GM18951 (cell line): Measurements from ENCODE around the gene TMEM143.

Experiments
- POLR2A ChIP-seq: IDR thresholded peaks from 4 replicates; pipeline ENCODE4 v1.6.1; 2011; ENCODE audit warnings: mild to moderate bottlenecking; ENCODE audit not compliant: insufficient read length, insufficient read depth; ENCODE audit errors: extremely low read depth
- in situ Hi-C: fragments of 300-500 bp; cut with MboI; formaldehyde crosslinking; loops from one replicate; pipeline ENCODE4 v1.12.0; 2022; ENCODE audit warnings: low sequenced_read_pairs, mixed read lengths, inconsistent platforms; ENCODE audit not compliant: unreplicated experiment

The TMEM143 gene

GRCh38 chr19:48359123-48359522 lies 4.6 kb downstream of the TMEM143 start:
- no peak for TF ChIP-seq POLR2A
- in situ Hi-C loops: no loop called here

GRCh38 chr19:48355365-48355954 lies 8.3 kb downstream of the TMEM143 start:
- in situ Hi-C loops: no loop called here

GRCh38 chr19:48354332-48354992 lies 9.3 kb downstream of the TMEM143 start:
- no peak for TF ChIP-seq POLR2A
- in situ Hi-C loops: no loop called here

More at GRCh38 chr19:48355365-48355954, 8.3 kb downstream of the TMEM143 start:
- no peak for TF ChIP-seq POLR2A

- no peak for TF ChIP-seq POLR2A
- in situ Hi-C loops: no loop called here
Measured at GRCh38 chr19:48353677-48354076, 10.1 kb downstream of the TMEM143 start.

- TF ChIP-seq POLR2A: no peak
- in situ Hi-C loops: no loop called here
Measured at GRCh38 chr19:48351341-48351752, 12.4 kb downstream of the TMEM143 start.

- no peak for TF ChIP-seq POLR2A
- in situ Hi-C loops: no loop called here
Measured at GRCh38 chr19:48350856-48351255, 12.9 kb downstream of the TMEM143 start.

- in situ Hi-C loops: no loop called here
- TF ChIP-seq POLR2A: no peak
Measured at GRCh38 chr19:48348737-48349136, 15.0 kb downstream of the TMEM143 start.

DNA sequence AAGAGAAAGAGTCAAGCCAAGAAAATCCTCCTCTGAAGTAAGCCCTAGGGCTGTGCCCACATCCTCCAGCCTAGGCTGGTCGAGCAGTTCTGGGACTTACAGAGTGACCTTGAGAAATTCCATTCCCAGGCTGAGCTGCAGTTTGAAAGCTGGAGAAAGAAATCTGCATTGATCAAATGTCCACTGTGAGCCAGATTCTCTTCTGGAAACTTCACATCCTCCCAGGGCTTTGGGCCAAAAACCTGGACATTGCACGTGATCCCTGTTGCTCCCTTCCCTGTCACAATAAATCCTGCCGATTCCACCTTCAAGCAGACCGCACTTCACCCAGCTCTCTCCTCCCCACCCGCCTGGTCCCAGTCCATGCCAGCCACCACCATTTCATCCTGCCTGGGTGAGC lies 15.7 kb downstream of the TMEM143 start:
- in situ Hi-C loops: no loop called here
- TF ChIP-seq POLR2A: no peak

GRCh38 chr19:48346191-48346590 lies 17.5 kb downstream of the TMEM143 start:
- no peak for TF ChIP-seq POLR2A
- in situ Hi-C loops: no loop called here

DNA sequence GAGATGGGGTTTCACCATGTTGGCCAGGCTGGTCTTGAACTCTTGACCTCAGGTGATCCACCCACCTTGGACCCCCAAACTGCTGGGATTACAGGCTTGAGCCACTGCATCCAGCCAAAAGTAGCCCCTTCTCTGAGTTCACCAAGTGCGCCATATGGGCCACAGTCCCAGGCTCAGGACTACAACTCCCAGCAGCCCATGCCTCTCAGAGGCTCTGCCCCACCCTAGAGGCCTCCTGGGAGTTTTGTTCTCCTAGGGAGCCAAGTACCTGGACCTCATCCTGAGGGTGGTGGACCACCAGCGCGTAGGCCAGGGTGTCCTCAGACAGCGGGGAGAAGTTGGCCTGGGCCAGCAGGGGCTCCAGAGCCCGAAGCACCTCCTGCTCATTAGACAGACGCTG lies 18.8 kb downstream of the TMEM143 start:
- TF ChIP-seq POLR2A: no peak
- in situ Hi-C loops: no loop called here

GRCh38 chr19:48342841-48343540 lies 20.7 kb downstream of the TMEM143 start:
- no peak for TF ChIP-seq POLR2A

GRCh38 chr19:48342414-48342738 lies 21.4 kb downstream of the TMEM143 start:
- no peak for TF ChIP-seq POLR2A
- in situ Hi-C loops: no loop called here

More at GRCh38 chr19:48342841-48343540, 20.7 kb downstream of the TMEM143 start:
- in situ Hi-C loops: no loop called here

DNA sequence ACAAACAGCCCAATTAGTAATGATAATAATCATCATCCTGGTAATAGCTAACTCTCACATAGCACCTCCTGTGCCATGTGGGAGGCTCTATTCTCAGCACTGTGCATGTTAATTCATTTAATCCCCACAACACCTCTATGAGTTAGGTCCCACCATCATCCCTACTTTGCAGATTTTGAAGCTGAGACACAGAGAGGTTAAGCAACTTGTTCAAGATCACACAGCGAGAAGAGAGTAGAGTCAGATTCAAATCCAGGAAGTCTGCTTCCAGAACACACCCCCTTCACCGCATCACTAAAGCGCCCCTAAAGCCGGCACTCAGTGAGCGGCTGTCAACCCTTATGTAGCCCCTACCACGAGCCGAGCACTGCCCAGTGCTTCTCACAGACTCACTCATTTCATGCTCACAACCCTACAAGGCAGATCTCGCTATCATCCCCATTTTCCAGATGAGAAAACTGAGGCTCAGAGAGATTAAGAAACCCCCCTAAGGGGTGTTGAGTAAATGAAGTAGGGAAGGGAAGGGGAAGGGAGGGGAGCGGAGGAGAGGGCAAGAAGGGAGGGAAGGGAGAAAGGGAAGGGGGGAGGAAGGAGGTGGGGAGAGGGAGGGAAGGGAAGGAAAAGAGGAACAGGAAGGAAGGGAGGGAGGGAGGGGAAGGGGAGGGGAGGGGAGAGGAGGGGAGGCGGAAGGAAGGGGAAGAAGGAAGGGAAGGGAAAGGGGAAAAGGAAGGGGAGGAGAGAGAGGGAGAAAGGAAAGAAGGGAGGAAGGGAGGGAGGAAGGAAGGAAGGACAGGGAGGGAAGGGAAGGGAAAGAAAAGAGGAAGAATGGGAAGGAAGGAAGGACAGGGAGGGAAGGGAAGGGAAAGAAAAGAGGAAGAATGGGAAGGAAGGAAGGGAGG lies 22.0 kb downstream of the TMEM143 start:
- in situ Hi-C loops: no loop called here

More for the DNA sequence above, 22.0 kb downstream of the TMEM143 start:
- TF ChIP-seq POLR2A: no peak
